SU-DHL-6 (cell line): Measurements from ENCODE around the gene HOXC12.

Source experiments
- EZH2phosphoT487 ChIP-seq: fragments of 200-600 bp; sonication (generic), shearing (Covaris generic); conservative IDR thresholded peaks from 2 replicates; pipeline ENCODE4 v1.6.1; 2018; ENCODE audit warnings: mild to moderate bottlenecking, antibody characterized with exemption, low read length, moderate library complexity, mixed read lengths
- TF ChIP-seq, protein P1 (sequence below): fragments of 200-600 bp; sonication (generic); IDR thresholded peaks from one replicate; pipeline ENCODE4 v1.5.1; 2017; ENCODE audit warnings: antibody characterized with exemption, mild to moderate bottlenecking, low read length, moderate library complexity; ENCODE audit not compliant: insufficient read depth, poor library complexity, severe bottlenecking

DNA sequence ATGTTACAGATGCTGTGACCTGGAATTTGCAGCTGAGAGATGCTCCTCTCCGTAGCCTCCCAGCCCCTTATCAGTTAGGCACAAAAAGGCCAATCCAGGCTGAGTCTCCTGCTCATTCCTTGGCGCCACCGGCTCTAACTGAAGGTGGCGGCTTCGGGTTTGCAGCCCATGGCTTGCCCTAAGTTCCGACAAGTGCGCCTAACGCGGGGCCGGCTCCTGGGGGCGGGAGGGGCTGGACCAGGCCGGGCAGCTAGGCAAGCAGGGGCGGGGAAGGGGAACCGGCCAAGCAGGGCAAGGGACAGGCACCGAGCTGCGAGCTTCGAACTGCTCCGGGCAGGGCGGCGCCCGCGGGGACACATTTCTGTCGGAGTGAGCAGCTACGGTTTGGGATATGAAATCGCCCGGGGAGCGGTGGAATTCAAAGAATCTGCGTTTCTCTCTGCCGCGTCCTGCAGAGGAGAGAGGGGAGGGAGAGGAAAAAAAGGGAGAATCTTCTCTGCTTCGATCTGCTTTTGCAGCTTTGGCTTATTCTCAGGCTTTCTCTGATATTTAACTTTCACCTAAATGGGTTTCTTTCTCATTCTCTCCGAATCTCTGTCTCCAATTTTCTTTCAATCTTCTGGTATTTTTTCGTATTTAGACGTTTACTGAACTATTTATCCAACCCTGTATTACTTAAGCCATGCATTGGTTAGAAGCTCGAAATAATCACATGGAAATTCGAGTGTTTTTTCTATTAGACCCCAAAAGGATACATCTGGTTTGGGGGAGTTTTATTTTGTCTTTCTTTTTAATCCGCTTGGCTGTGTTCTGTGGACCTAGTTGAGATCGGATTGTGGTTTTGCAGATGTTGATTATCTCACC, 1.6 kb upstream of the HOXC12 start:
- TF ChIP-seq, protein P1, sequence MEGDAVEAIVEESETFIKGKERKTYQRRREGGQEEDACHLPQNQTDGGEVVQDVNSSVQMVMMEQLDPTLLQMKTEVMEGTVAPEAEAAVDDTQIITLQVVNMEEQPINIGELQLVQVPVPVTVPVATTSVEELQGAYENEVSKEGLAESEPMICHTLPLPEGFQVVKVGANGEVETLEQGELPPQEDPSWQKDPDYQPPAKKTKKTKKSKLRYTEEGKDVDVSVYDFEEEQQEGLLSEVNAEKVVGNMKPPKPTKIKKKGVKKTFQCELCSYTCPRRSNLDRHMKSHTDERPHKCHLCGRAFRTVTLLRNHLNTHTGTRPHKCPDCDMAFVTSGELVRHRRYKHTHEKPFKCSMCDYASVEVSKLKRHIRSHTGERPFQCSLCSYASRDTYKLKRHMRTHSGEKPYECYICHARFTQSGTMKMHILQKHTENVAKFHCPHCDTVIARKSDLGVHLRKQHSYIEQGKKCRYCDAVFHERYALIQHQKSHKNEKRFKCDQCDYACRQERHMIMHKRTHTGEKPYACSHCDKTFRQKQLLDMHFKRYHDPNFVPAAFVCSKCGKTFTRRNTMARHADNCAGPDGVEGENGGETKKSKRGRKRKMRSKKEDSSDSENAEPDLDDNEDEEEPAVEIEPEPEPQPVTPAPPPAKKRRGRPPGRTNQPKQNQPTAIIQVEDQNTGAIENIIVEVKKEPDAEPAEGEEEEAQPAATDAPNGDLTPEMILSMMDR = no peak
- no peak for TF ChIP-seq EZH2phosphoT487
